Fibroblast of villous mesenchyme (primary cell): ENCODE measurements around the gene PPP1R14B. TPM values are rescaled to one million over a fixed set of nuclear protein-coding genes. Genes with fewer than 3 reads are reported as not detected.

Source experiments
- DNase-seq: peaks from one replicate; pipeline ENCODE4 v3.0.0-alpha.2; 2010; ENCODE audit warnings: low read depth
- H3K4me3 ChIP-seq: 2 replicates; pipeline ENCODE4 v1.5.1; 2011; ENCODE audit warnings: low read depth, mild to moderate bottlenecking, low read length
- total RNA-seq: library from RNA; depleted of rRNA; stranded (reverse); fragments of >200 nt; gene quantifications from 2 replicates; pipeline ENCODE4 v1.2.3, GENCODE V29; 2012
- TF ChIP-seq, protein P1 (sequence below): IDR thresholded peaks from 2 replicates; pipeline ENCODE4 v1.5.1; 2012; ENCODE audit warnings: low read depth, mild to moderate bottlenecking, low read length; ENCODE audit not compliant: insufficient read depth

PPP1R14B gene
- total RNA-seq, 1 donor, result 155 TPM

DNA sequence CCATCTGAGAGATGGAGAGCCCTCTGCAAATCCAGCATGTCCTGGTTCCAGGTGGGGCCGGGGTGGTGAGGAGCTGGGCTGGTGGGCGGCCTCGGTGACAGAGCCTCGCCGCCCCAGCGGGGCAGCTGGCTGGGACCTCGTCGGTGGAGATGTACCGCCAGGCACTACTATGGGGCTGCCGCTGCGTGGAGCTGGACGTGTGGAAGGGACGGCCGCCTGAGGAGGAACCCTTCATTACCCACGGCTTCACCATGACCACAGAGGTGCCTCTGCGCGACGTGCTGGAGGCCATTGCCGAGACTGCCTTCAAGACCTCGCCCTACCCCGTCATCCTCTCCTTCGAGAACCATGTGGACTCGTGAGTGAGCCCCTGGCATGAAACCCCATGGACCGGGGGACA, 11.6 kb upstream of the PPP1R14B start:
- no peak for DNase-seq

DNA sequence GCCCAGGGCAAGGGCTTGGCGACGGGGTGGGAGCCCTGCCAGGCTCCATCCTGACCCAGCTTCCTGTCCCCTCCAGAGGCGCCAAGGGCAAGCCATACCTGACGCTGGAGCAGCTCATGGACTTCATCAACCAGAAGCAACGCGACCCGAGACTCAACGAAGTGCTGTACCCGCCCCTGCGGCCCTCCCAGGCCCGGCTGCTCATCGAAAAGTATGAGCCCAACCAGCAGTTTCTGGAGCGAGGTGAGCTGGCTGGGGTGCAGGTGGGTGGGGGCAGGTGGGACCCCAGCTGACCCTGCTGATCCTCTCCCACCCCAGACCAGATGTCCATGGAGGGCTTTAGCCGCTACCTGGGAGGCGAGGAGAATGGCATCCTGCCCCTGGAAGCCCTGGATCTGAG, 9.6 kb upstream of the PPP1R14B start:
- TF ChIP-seq, protein P1, sequence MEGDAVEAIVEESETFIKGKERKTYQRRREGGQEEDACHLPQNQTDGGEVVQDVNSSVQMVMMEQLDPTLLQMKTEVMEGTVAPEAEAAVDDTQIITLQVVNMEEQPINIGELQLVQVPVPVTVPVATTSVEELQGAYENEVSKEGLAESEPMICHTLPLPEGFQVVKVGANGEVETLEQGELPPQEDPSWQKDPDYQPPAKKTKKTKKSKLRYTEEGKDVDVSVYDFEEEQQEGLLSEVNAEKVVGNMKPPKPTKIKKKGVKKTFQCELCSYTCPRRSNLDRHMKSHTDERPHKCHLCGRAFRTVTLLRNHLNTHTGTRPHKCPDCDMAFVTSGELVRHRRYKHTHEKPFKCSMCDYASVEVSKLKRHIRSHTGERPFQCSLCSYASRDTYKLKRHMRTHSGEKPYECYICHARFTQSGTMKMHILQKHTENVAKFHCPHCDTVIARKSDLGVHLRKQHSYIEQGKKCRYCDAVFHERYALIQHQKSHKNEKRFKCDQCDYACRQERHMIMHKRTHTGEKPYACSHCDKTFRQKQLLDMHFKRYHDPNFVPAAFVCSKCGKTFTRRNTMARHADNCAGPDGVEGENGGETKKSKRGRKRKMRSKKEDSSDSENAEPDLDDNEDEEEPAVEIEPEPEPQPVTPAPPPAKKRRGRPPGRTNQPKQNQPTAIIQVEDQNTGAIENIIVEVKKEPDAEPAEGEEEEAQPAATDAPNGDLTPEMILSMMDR, result no peak
- no peak for DNase-seq
- H3K4me3 ChIP-seq, result no peak overlapping the region

More for the DNA sequence above, 11.6 kb upstream of the PPP1R14B start:
- H3K4me3 ChIP-seq, result no peak overlapping the region
- TF ChIP-seq, protein P1, result no peak

DNA sequence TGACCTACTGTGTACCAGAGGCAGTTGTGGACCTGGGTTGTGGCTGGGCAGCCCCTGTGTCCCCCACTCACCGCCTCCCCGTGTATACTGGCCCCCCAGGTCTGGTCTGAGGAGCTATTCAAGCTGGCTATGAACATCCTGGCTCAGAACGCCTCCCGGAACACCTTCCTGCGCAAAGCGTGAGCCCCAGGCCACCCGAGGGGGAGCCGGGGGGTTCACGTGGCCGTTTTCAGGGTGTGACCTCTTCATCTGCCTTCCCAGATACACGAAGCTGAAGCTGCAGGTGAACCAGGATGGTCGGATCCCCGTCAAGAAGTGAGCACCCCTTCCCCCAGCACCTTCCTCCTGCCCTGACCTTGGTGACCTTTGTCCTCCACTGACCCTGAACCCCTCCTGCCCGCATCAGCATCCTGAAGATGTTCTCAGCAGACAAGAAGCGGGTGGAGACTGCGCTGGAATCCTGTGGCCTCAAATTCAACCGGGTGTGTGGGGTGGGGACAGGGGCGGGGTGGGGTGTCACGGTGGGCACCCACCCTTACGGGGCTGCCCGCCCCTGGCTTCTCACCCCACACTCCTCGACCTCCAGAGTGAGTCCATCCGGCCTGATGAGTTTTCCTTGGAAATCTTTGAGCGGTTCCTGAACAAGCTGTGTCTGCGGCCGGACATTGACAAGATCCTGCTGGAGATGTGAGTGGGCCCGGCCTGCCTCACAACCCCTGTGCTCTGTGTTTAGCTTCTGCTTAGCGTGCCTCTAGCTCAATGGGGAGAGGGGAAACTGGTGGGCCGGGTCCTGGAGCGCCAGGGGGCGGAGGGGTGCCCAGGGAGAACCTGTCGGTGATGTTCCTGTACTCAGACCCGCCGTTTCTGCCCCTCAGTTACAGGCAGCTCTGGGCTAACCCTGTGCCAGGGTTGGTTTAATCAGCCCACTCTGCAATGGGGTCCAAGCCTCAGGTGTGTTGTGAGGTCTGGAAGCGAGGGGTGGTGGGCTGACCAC, 8.7 kb upstream of the PPP1R14B start:
- no peak overlapping the region for H3K4me3 ChIP-seq
- TF ChIP-seq, protein P1, result no peak
- DNase-seq, result no peak

DNA sequence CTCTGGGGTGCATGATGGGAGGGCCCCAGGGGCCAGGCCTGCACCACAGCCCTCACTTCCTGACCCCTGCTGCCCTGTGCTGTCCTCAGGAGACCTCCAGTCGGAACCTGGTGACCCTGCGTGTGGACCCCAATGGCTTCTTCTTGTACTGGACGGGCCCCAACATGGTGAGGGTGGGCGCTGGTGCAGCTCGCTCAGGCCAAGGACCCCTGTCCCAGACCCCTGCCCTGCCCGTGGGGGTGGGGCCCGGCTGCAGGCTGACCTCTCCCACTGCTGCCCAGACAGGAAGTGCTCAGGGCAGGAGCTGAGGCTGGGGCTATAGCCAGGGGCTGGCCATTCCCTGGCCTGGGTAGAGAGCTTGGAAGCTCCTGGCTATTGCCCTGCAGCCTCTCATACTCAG, 7.6 kb upstream of the PPP1R14B start:
- H3K4me3 ChIP-seq, result no peak overlapping the region

DNA sequence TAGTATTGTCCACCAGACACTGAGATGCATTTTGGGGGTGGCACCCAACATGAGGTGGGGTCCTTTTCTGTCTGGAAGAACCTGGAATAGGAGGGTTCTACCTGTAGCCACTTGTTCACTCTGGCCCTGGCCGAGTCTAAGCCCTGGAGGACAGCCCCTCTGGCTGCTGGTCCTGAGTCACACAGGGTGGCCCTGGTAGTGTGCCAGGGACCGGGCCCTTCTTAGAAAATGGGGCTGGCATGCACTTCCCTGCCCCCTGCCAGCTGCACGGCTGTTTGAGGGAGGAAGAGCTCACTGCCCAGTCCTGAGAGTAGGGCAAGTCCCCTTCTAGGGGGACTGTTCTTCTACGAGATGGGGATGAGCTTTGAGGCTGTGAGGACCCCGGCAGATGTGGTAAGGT, 6.7 kb upstream of the PPP1R14B start:
- no peak for DNase-seq
- no peak overlapping the region for H3K4me3 ChIP-seq
- TF ChIP-seq, protein P1, result no peak

More for the DNA sequence above, 7.6 kb upstream of the PPP1R14B start:
- TF ChIP-seq, protein P1, result no peak
- DNase-seq, result no peak

DNA sequence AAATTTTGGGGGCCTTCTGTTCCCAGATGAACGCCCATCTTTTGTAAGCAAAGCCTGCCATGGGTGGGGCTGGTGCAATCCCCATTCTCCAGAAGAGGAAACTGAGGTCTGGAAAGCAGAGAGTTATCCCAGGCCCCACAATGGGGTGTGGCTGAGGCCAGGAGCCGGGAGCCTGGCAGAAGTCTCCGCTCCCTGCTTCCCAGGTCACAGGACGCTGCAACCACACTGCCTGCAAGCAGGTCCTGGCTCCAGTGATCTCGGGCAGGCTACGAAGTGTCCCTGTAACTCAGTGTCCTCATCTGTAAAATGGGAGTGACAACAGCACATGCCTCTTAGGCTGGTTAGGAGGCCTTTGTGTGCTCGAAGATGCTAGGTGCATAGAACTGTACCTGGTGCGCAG, 6.3 kb upstream of the PPP1R14B start:
- no peak for DNase-seq
- TF ChIP-seq, protein P1, result no peak
- peak overlapping the region; percentile 84 for H3K4me3 ChIP-seq
